ENCODE data around the gene MAPK1. TPM values are rescaled to one million over a fixed set of nuclear protein-coding genes. Genes with fewer than 3 reads are reported as not detected.
A peak's percentile ranks its signal among the peaks of the same experiment; 100 is the strongest.

Gene MAPK1
- total RNA-seq, 1 experiment from 2014 or later: 90.3 TPM

- H3K27me3 ChIP-seq (ENCODE audit: insufficient read depth, low read length): no peaks in the 10 kb centered on the region
- WGBS (ENCODE audit: extremely low coverage, insufficient read length, low lambda C conversion rate): no CpG with 5 or more reads among the region's 4 CpGs
- H4K8ac ChIP-seq (replicated peaks; ENCODE audit: insufficient read length, low read depth, low read length): no peak overlapping the region
- no peak overlapping the region for H3K4ac ChIP-seq (ENCODE audit: low read depth, low read length)
- no peak overlapping the region for H4K91ac ChIP-seq (ENCODE audit: insufficient read length, low read depth, low read length)
- no peaks in the 10 kb centered on the region for H3K9me3 Mint-ChIP-seq
- no peaks in the 10 kb centered on the region for H4K20me1 ChIP-seq (ENCODE audit: control insufficient read depth, insufficient read depth, insufficient read length)
- no peaks in the 10 kb centered on the region for H3K9me3 ChIP-seq (ENCODE audit: control insufficient read depth, low read depth, low read length)
- no peaks in the 10 kb centered on the region for H3K4me1 ChIP-seq (ENCODE audit: insufficient read depth, low read length)
- no peak overlapping the region for H3K9ac ChIP-seq (ENCODE audit: extremely low read depth, insufficient read length, low read length)
- H3K79me2 ChIP-seq (ENCODE audit: insufficient read depth, low read length): no peaks in the 10 kb centered on the region
- TF ChIP-seq CTCF (conservative IDR thresholded peaks at IDR 0.05): no peak
- H3K27me3 Mint-ChIP-seq (ENCODE audit: low read depth): peaks cover 15% of the 10 kb centered on the region
- no peak overlapping the region for H3K4me3 Mint-ChIP-seq
- no peak overlapping the region for H2BK20ac ChIP-seq (ENCODE audit: low read depth, low read length, poor library complexity, severe bottlenecking)
- H3K27ac Mint-ChIP-seq: peak overlapping the region in 1 of 3 experiments; percentile 47; a peak in 1 of 7 replicates
- no peak overlapping the region for H2AFZ ChIP-seq (ENCODE audit: low read length)
- H3K27ac ChIP-seq (ENCODE audit: insufficient read length, low read depth, low read length): no peak overlapping the region
- no peak overlapping the region for H3K4me2 ChIP-seq (ENCODE audit: insufficient read depth, insufficient read length, low read length)
- H3K36me3 Mint-ChIP-seq (ENCODE audit: insufficient read depth in 1 of 3, low read depth in 3 of 3): no peaks in the 10 kb centered on the region; a peak in 1 of 7 replicates
- no peak for DNase-seq
- no peak overlapping the region for H2BK120ac ChIP-seq (ENCODE audit: low read depth, low read length, poor library complexity, severe bottlenecking)
- H4K5ac ChIP-seq (ENCODE audit: insufficient read length, low read depth, low read length): no peak overlapping the region
- no peak overlapping the region for H3K23ac ChIP-seq (ENCODE audit: insufficient read length, low read depth, low read length)
- no peaks in the 10 kb centered on the region for H3K23me2 ChIP-seq (ENCODE audit: insufficient read length, low read depth, low read length, poor library complexity, severe bottlenecking)
- no peaks in the 10 kb centered on the region for H3K79me1 ChIP-seq (ENCODE audit: insufficient read depth, low read depth, low read length, poor library complexity, severe bottlenecking)
- H2AK5ac ChIP-seq (ENCODE audit: insufficient read length, low read length): no peak overlapping the region
- H3K4me1 Mint-ChIP-seq: no peaks in the 10 kb centered on the region
- H3T11ph ChIP-seq (ENCODE audit: low read length): no peak overlapping the region
- H2BK12ac ChIP-seq (ENCODE audit: insufficient read length, low read depth, low read length): no peak overlapping the region
- H3K18ac ChIP-seq (ENCODE audit: insufficient read length, low read depth, low read length): no peak overlapping the region
- no peak overlapping the region for H3K14ac ChIP-seq (ENCODE audit: insufficient read depth, low read length)
- no peak overlapping the region for H2BK15ac ChIP-seq (ENCODE audit: low read depth, low read length)
- no peak overlapping the region for H3K56ac ChIP-seq (ENCODE audit: insufficient read length, low read depth, low read length)
- H2BK5ac ChIP-seq (ENCODE audit: insufficient read length, low read length): no peak overlapping the region
These were observed 35.8 kb upstream of the MAPK1 start for GRCh38 chr22:21903283-21903682.

All from H9 (cell line).